ENCODE results near the gene ZNF280B.

DNA sequence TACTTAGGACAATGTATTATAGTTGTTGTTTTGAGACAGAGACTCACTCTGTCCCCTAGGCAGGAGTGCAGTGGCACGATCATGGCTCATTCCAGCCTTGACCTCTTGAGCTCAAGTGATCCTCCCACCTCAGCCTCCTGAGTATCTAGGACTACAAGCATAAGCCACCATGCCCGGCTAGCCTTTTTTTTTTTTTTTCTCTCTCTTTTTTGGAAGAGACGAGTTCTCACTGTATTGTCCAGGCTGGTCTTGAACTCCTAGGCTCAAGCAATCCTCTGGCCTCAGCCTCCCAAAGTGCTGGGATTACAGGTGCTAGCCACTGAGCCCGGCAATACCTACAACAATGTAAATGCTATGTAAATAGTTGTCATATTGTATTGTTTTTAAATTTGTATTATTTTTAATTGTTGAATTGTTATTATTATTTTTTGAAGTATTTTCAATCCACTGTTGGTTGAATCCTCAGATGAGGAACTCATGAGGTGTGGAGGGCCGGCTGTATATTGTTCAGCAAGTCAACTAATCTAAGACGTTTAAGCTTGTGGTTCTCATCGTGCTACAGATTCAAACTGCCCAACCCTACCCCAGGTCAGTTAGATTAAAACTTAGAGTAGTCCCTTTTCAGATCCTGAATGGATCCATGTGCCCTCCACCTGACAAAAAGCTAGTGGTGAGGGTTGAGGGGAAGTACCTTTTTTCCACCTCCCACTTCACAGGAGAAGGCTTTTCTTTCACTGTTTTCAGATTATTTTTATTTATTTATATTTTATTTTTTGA is 23.4 kb upstream of the ZNF280B start:
- TF ChIP-seq EZH2 (IDR thresholded peaks at IDR 0.05) = no peak
- TF ChIP-seq POLR2AphosphoS5 (IDR thresholded peaks at IDR 0.05; ENCODE audit: borderline replicate concordance, low read depth, low read length) = no peak
